Right lobe of liver (tissue), 4 donors: ENCODE measurements around the gene MYH7B.

Experiments
- CTCF ChIP-seq, 4 donors: fragments of 200-600 bp in 3 of 4; fragments of 450-650 bp in 1 of 4; IDR thresholded peaks; one replicate each; pipeline versions ENCODE4 v1.5.1 to v1.8.0; 2016 to 2022; ENCODE audit warnings: antibody characterized with exemption in 4 of 4, mild to moderate bottlenecking in 2 of 4
- POLR2A ChIP-seq: fragments of 450-650 bp; IDR thresholded peaks from one replicate; pipeline ENCODE4 v1.6.1; 2017; ENCODE audit warnings: antibody characterized with exemption, mild to moderate bottlenecking
- donor health status: DM: no; HTN: no; CAD: no.
- donor health status: DM: no; HTN: no; CAD: no.
- donor health status: DM: no; HTN: yes; CAD: no.

GRCh38 chr20:34921436-34921835 lies 34.2 kb upstream of the MYH7B start:
- TF ChIP-seq POLR2A (no peak), CTCF (IDR thresholded peaks at IDR 0.05) (no peak)
